Measurements from ENCODE around the gene PIK3C2B.

Gene PIK3C2B

GRCh38 chr1:204448344-204448964 lies 46.2 kb downstream of the PIK3C2B start:
- H3K4me1 Mint-ChIP-seq: peaks cover 87% of the 10 kb centered on the region
- H3K27me3 Mint-ChIP-seq: no peaks in the 10 kb centered on the region
- no peak for ATAC-seq
- peak overlapping the region; percentile 15 for H3K27ac Mint-ChIP-seq
- no peak overlapping the region for H3K4me3 Mint-ChIP-seq
- peaks cover 68% of the 10 kb centered on the region for H3K36me3 Mint-ChIP-seq
- H3K9me3 Mint-ChIP-seq: no peaks in the 10 kb centered on the region

DNA sequence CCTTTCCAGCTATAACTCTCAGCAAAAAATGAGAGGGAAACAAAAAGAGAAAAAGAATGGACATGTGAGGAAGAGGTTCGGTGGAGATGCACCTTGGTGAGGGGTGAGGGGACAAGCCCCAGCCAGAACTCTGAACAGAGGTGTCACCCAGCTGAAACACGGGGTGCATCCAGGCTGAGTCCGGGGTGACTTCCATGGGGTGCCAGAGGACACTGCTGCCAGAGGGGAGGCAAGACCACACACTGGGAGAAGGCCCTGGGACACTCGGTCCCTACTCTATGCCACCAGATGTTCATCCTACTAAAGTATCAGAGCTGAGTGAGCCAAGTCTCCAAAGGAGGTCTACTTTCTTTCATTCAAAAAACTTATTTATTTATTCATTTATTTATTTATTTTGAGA lies 46.9 kb downstream of the PIK3C2B start:
- no peaks in the 10 kb centered on the region for H3K27me3 Mint-ChIP-seq
- no peak for ATAC-seq
- H3K4me1 Mint-ChIP-seq: peaks cover 80% of the 10 kb centered on the region
- H3K9me3 Mint-ChIP-seq: no peaks in the 10 kb centered on the region
- peak overlapping the region; percentile 79 for H3K27ac Mint-ChIP-seq
- peaks cover 70% of the 10 kb centered on the region for H3K36me3 Mint-ChIP-seq
- H3K4me3 Mint-ChIP-seq: no peak overlapping the region

GRCh38 chr1:204447190-204447589 lies 47.4 kb downstream of the PIK3C2B start:
- Mint-ChIP-seq H3K4me3 (no peak overlapping the region), H3K4me1 (peaks cover 78% of the 10 kb centered on the region)
- ATAC-seq: no peak

GRCh38 chr1:204446413-204447111 lies 48.0 kb downstream of the PIK3C2B start:
- Mint-ChIP-seq H3K9me3 (no peaks in the 10 kb centered on the region), H3K4me1 (peaks cover 72% of the 10 kb centered on the region), H3K27ac (peak overlapping the region; percentile 79), H3K36me3 (peaks cover 78% of the 10 kb centered on the region), H3K27me3 (no peaks in the 10 kb centered on the region), H3K4me3 (peak overlapping the region; percentile 31)
- peak; percentile 94 for ATAC-seq

More at GRCh38 chr1:204447190-204447589, 47.4 kb downstream of the PIK3C2B start:
- Mint-ChIP-seq H3K27me3 (no peaks in the 10 kb centered on the region), H3K9me3 (no peaks in the 10 kb centered on the region), H3K27ac (peak overlapping the region; percentile 79), H3K36me3 (peaks cover 75% of the 10 kb centered on the region)

DNA sequence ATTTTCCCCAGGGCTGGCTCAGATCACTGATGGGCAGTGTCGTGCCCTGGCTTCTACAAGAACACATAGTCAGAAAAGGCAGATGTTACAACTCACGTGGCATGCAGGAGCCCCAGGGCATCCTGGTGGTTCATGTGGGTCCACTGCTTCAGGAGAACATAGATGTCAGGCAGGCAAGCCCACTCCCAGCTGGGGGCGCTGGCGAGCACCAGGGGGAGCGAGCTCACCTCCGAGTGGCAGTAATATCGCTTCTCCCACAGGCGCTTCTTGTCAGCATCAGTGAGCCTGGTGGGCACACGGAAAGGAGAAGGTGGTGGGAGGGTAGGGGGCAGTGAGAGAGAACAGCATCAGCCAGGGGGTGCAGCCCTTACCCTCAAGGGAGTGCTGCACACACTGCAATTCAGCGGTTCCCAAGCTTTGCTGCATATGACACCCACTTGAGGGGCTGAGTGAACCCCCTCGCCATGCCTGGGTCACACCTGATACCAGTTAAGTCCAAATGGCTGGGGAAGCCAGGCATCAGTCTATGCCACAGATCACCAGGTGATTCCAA lies 48.7 kb downstream of the PIK3C2B start:
- no peaks in the 10 kb centered on the region for H3K9me3 Mint-ChIP-seq
- H3K36me3 Mint-ChIP-seq: peaks cover 81% of the 10 kb centered on the region
- ATAC-seq: peak; percentile 41
- H3K4me3 Mint-ChIP-seq: no peak overlapping the region
- H3K4me1 Mint-ChIP-seq: peaks cover 66% of the 10 kb centered on the region
- H3K27me3 Mint-ChIP-seq: no peaks in the 10 kb centered on the region
- peak overlapping the region; percentile 79 for H3K27ac Mint-ChIP-seq

All from stimulated activated memory B cell treated with anti-CD40 and anti-IgM and Interleukin-4, amounts not matched to agents 10 μg/mL and 1 μg/mL and 100 μg/mL, for 72 hours (primary cell).